Activated CD8-positive, alpha-beta memory T cell treated with anti-CD3 and anti-CD28 coated beads for 1 hour (primary cell): ENCODE data around the gene SLX9.

Source experiments
- DNase-seq, 2 donors: peaks; one replicate each; pipeline ENCODE4 v3.0.0-alpha.2; 2020; ENCODE audit warnings: low read depth in 1 of 2; ENCODE audit errors: extremely low read depth in 1 of 2

Gene SLX9

GRCh38 chr21:44913425-44914175 is 26.2 kb upstream of the SLX9 start:
- DNase-seq: no peak

- no peak for DNase-seq
These were observed 25.5 kb upstream of the SLX9 start for GRCh38 chr21:44914176-44914874.

- no peak for DNase-seq
These were observed 22.9 kb upstream of the SLX9 start for GRCh38 chr21:44916965-44917364.

- no peak for DNase-seq
These were observed 22.3 kb upstream of the SLX9 start for GRCh38 chr21:44917446-44918106.

GRCh38 chr21:44918107-44918470 is 21.7 kb upstream of the SLX9 start:
- no peak for DNase-seq

GRCh38 chr21:44918581-44919033 is 21.2 kb upstream of the SLX9 start:
- DNase-seq: no peak

- DNase-seq: no peak
These were observed 20.5 kb upstream of the SLX9 start for GRCh38 chr21:44919111-44919912.

GRCh38 chr21:44919913-44920693 is 19.7 kb upstream of the SLX9 start:
- DNase-seq: no peak

- DNase-seq: no peak
These were observed 18.9 kb upstream of the SLX9 start, which contains the start of gene ITGB2 for GRCh38 chr21:44920694-44921604. Gene ITGB2, minus strand, starts transcription at chr21:44920899. Its CDS starts 10,117 bp downstream, at chr21:44910782.

GRCh38 chr21:44921928-44922327 is 17.9 kb upstream of the SLX9 start:
- DNase-seq: no peak

- no peak for DNase-seq
These were observed 16.2 kb upstream of the SLX9 start for GRCh38 chr21:44923480-44924084.

GRCh38 chr21:44924606-44925377 is 15.0 kb upstream of the SLX9 start:
- DNase-seq: no peak

GRCh38 chr21:44925378-44925755 is 14.5 kb upstream of the SLX9 start:
- DNase-seq: no peak

GRCh38 chr21:44926331-44927101 is 13.3 kb upstream of the SLX9 start:
- DNase-seq: no peak

- DNase-seq: no peak
These were observed 12.6 kb upstream of the SLX9 start for GRCh38 chr21:44927259-44927586.

GRCh38 chr21:44927587-44928461 is 12.0 kb upstream of the SLX9 start:
- DNase-seq: peak; percentile 77 to 80
